T follicular helper cell (primary cell): ENCODE data around the gene P3H1.
A peak's percentile ranks its signal among the peaks of the same experiment; 100 is the strongest.
"Not testable (repeated sequence)": the region's sequence is repeated elsewhere in the genome, so short reads cannot be mapped to it uniquely, and the experiment has no call there.

Experiments
- DNase-seq: peaks from one replicate; pipeline ENCODE4 v3.0.0-alpha.2; 2020; ENCODE audit warnings: low read depth

The P3H1 gene

GRCh38 chr1:42769811-42770210 lies 3.0 kb upstream of the P3H1 start:
- DNase-seq, result no peak

GRCh38 chr1:42768172-42768571 lies 1.3 kb upstream of the P3H1 start:
- no peak for DNase-seq

- no peak for DNase-seq
Measured at GRCh38 chr1:42767510-42768000, 727 bp upstream of the P3H1 start.

- DNase-seq, result peak; percentile 10
Measured at GRCh38 chr1:42765832-42766740, 742 bp downstream of the P3H1 start.

GRCh38 chr1:42765269-42765668 lies 1.6 kb downstream of the P3H1 start:
- no peak for DNase-seq

GRCh38 chr1:42762269-42762668 lies 4.6 kb downstream of the P3H1 start:
- no peak for DNase-seq

- DNase-seq, result no peak
Measured at GRCh38 chr1:42761567-42761966, 5.3 kb downstream of the P3H1 start.

- no peak for DNase-seq
Measured at GRCh38 chr1:42759114-42759513, 7.7 kb downstream of the P3H1 start.

- no peak for DNase-seq
Measured at GRCh38 chr1:42758641-42759040, 8.2 kb downstream of the P3H1 start.

- no peak for DNase-seq
Measured at GRCh38 chr1:42757892-42758275, 8.9 kb downstream of the P3H1 start.

GRCh38 chr1:42756956-42757891 lies 9.6 kb downstream of the P3H1 start:
- DNase-seq, result no peak

GRCh38 chr1:42753070-42753469 lies 13.8 kb downstream of the P3H1 start:
- DNase-seq, result no peak

- DNase-seq, result no peak
Measured at GRCh38 chr1:42752284-42752683, 14.5 kb downstream of the P3H1 start.

- DNase-seq, result not testable (repeated sequence)
Measured at GRCh38 chr1:42751511-42752070, 15.2 kb downstream of the P3H1 start.

- DNase-seq, result no peak
Measured at GRCh38 chr1:42750041-42750440, 16.8 kb downstream of the P3H1 start.

- no peak for DNase-seq
Measured at GRCh38 chr1:42748461-42749410, 18.1 kb downstream of the P3H1 start.

- DNase-seq, result no peak
Measured at GRCh38 chr1:42748021-42748420, 18.8 kb downstream of the P3H1 start.

- peak; percentile 22 for DNase-seq
Measured at GRCh38 chr1:42747125-42747524, 19.7 kb downstream of the P3H1 start.

GRCh38 chr1:42746436-42747105 lies 20.3 kb downstream of the P3H1 start:
- no peak for DNase-seq

- no peak for DNase-seq
Measured at GRCh38 chr1:42745851-42746250, 21.0 kb downstream of the P3H1 start.

- DNase-seq, result no peak
Measured at GRCh38 chr1:42744148-42744413, 22.7 kb downstream of the P3H1 start.
